ENCODE measurements around the gene DVL3. TPM values are rescaled to one million over a fixed set of nuclear protein-coding genes. Genes with fewer than 3 reads are reported as not detected.

Gene DVL3
- total and polyA plus RNA-seq, 10 donors = 12.3 to 67.3 (median 47.9) TPM

- WGBS, 5 donors = 46 to 58% (median 57%) methylated on average over 4 of the region's 4 CpGs
- no peak for DNase-seq
- TF ChIP-seq CTCF (IDR thresholded peaks at IDR 0.05 in 8 of 11, conservative IDR thresholded peaks at IDR 0.05 in 3 of 11) (no peak), POLR2AphosphoS5 (IDR thresholded peaks at IDR 0.05) (no peak), POLR2A (IDR thresholded peaks at IDR 0.05) (no peak)
- H3K27me3 ChIP-seq (replicated peaks in 1 of 7) = peaks cover 0 to 39% (median 0%) of the 10 kb centered on the region in 7 donors
- no peaks in the 10 kb centered on the region for H3K9me3 ChIP-seq
- intact Hi-C loops (cut with DNase I; ENCODE audit: low total_unique reads) = no loop called here
- H3K4me1 ChIP-seq = no peaks in the 10 kb centered on the region
- H3K36me3 ChIP-seq = no peaks in the 10 kb centered on the region
- no peak overlapping the region for H3K27ac ChIP-seq
- H3K4me3 ChIP-seq = no peak overlapping the region
Measured at GRCh38 chr3:184218814-184219213, 63.6 kb downstream of the DVL3 start.

GRCh38 chr3:184222521-184222920 lies 67.3 kb downstream of the DVL3 start:
- no peak for TF ChIP-seq POLR2A (IDR thresholded peaks at IDR 0.05)
- no peak for TF ChIP-seq POLR2AphosphoS5 (IDR thresholded peaks at IDR 0.05)
- TF ChIP-seq CTCF (IDR thresholded peaks at IDR 0.05 in 8 of 11, conservative IDR thresholded peaks at IDR 0.05 in 3 of 11) = no peak
- Histone ChIP-seq H3K4me3 (no peak overlapping the region), H3K9me3 (no peaks in the 10 kb centered on the region), H3K36me3 (no peaks in the 10 kb centered on the region), H3K27me3 (replicated peaks in 1 of 7) (peaks cover 0 to 64% (median 5%) of the 10 kb centered on the region in 7 donors), H3K27ac (no peak overlapping the region), H3K4me1 (no peaks in the 10 kb centered on the region)
- intact Hi-C loops (cut with DNase I; ENCODE audit: low total_unique reads) = no loop called here
- 75 to 88% (median 85%) methylated on average over 3 of the region's 3 CpGs for WGBS, 5 donors
- no peak for DNase-seq

Other genes starting within 250 kb of the DVL3 start
- 100 to 1,000 TPM in 1 of 7 donors, 10 to 100 TPM in 6; 44.4 to 112 (median 71.9) TPM for gene ABCC5, start 137.5 kb upstream of the DVL3 start, total RNA-seq
- 10 to 100 TPM; 19.6 to 33.5 (median 25.8) TPM for gene ABCC5, start 137.5 kb upstream of the DVL3 start, polyA plus RNA-seq
- not detected for gene HTR3D, start 123.6 kb upstream of the DVL3 start, total RNA-seq
- not detected for gene HTR3D, start 123.6 kb upstream of the DVL3 start, polyA plus RNA-seq
- gene HTR3C, start 102.3 kb upstream of the DVL3 start, total RNA-seq = not detected
- not detected for gene HTR3C, start 102.3 kb upstream of the DVL3 start, polyA plus RNA-seq
- not detected for gene HTR3E, start 58.3 kb upstream of the DVL3 start, total RNA-seq
- not detected for gene HTR3E, start 58.3 kb upstream of the DVL3 start, polyA plus RNA-seq
- gene EIF2B5, start 20.0 kb upstream of the DVL3 start, total RNA-seq = 10 to 100 TPM; 40.4 to 50.7 (median 46.3) TPM
- gene EIF2B5, start 20.0 kb upstream of the DVL3 start, polyA plus RNA-seq = 10 to 100 TPM; 40.4 to 55.7 (median 52.8) TPM
- 100 to 1,000 TPM; 192 to 254 (median 204) TPM for gene AP2M1, start 19.5 kb downstream of the DVL3 start, total RNA-seq
- gene AP2M1, start 19.5 kb downstream of the DVL3 start, polyA plus RNA-seq = 100 to 1,000 TPM in 2 of 3 donors, 10 to 100 TPM in 1; 98.7 to 155 (median 137) TPM
- gene ABCF3, start 30.8 kb downstream of the DVL3 start, total RNA-seq = 10 to 100 TPM; 46.4 to 90.7 (median 69.8) TPM
- 10 to 100 TPM; 35.3 to 67.3 (median 61.2) TPM for gene ABCF3, start 30.8 kb downstream of the DVL3 start, polyA plus RNA-seq
- under 1 TPM in 2 of 7 donors, not detected in 5; 0.28 to 0.68 TPM for gene VWA5B2, start 74.2 kb downstream of the DVL3 start, total RNA-seq
- gene VWA5B2, start 74.2 kb downstream of the DVL3 start, polyA plus RNA-seq = under 1 TPM; 0.02 to 0.08 (median 0.03) TPM
- gene ALG3, start 93.6 kb downstream of the DVL3 start, total RNA-seq = 10 to 100 TPM; 21.1 to 59.0 (median 28.2) TPM
- gene ALG3, start 93.6 kb downstream of the DVL3 start, polyA plus RNA-seq = 10 to 100 TPM; 18.7 to 23.9 (median 22.8) TPM
- gene EEF1AKMT4, start 94.3 kb downstream of the DVL3 start, total RNA-seq = 1 to 10 TPM; 1.2 to 5.4 (median 3.0) TPM
- 1 to 10 TPM; 1.6 to 3.7 (median 3.5) TPM for gene EEF1AKMT4, start 94.3 kb downstream of the DVL3 start, polyA plus RNA-seq
- gene CAMK2N2, start 106.2 kb downstream of the DVL3 start, total RNA-seq = under 1 TPM in 1 of 7 donors, not detected in 6; 0.35 TPM
- gene CAMK2N2, start 106.2 kb downstream of the DVL3 start, polyA plus RNA-seq = under 1 TPM in 1 of 3 donors, not detected in 2; 0.08 TPM
- not detected for gene ECE2, start 120.6 kb downstream of the DVL3 start, total RNA-seq
- not detected for gene ECE2, start 120.6 kb downstream of the DVL3 start, polyA plus RNA-seq
- gene PSMD2, start 143.9 kb downstream of the DVL3 start, total RNA-seq = 100 to 1,000 TPM; 130 to 191 (median 142) TPM
- gene PSMD2, start 143.9 kb downstream of the DVL3 start, polyA plus RNA-seq = 10 to 100 TPM; 53.8 to 94.7 (median 62.4) TPM
- 100 to 1,000 TPM; 191 to 294 (median 247) TPM for gene EIF4G1, start 159.2 kb downstream of the DVL3 start, total RNA-seq
- gene EIF4G1, start 159.2 kb downstream of the DVL3 start, polyA plus RNA-seq = 100 to 1,000 TPM in 1 of 3 donors, 10 to 100 TPM in 2; 83.4 to 136 (median 84.2) TPM
- 10 to 100 TPM; 12.9 to 24.6 (median 15.6) TPM for gene FAM131A, start 182.2 kb downstream of the DVL3 start, total RNA-seq
- 10 to 100 TPM in 1 of 3 donors, 1 to 10 TPM in 2; 6.5 to 12.4 (median 6.8) TPM for gene FAM131A, start 182.2 kb downstream of the DVL3 start, polyA plus RNA-seq
- 1 to 10 TPM; 2.8 to 6.4 (median 3.8) TPM for gene CLCN2, start 206.2 kb downstream of the DVL3 start, total RNA-seq
- 1 to 10 TPM; 1.6 to 4.2 (median 2.1) TPM for gene CLCN2, start 206.2 kb downstream of the DVL3 start, polyA plus RNA-seq
- 100 to 1,000 TPM in 1 of 7 donors, 10 to 100 TPM in 6; 42.5 to 109 (median 55.9) TPM for gene POLR2H, start 206.3 kb downstream of the DVL3 start, total RNA-seq
- 100 to 1,000 TPM in 2 of 3 donors, 10 to 100 TPM in 1; 92.6 to 139 (median 114) TPM for gene POLR2H, start 206.3 kb downstream of the DVL3 start, polyA plus RNA-seq
- gene THPO, start 222.8 kb downstream of the DVL3 start, total RNA-seq = 1 to 10 TPM in 2 of 7 donors, under 1 TPM in 4, not detected in 1; 0.23 to 1.8 (median 0.74) TPM
- under 1 TPM; 0.11 to 0.42 (median 0.17) TPM for gene THPO, start 222.8 kb downstream of the DVL3 start, polyA plus RNA-seq
- gene CHRD, start 224.7 kb downstream of the DVL3 start, total RNA-seq = 10 to 100 TPM; 10.8 to 26.5 (median 16.1) TPM
- gene CHRD, start 224.7 kb downstream of the DVL3 start, polyA plus RNA-seq = 10 to 100 TPM in 1 of 3 donors, 1 to 10 TPM in 2; 5.2 to 19.6 (median 7.0) TPM

Measured in spleen (tissue), 11 donors.